SK-N-SH (cell line): ENCODE results near the gene FLRT2. TPM values are rescaled to one million over a fixed set of nuclear protein-coding genes. Genes with fewer than 3 reads are reported as not detected.

Source experiments
- CTCF ChIA-PET: fragments of 300-600, 350-600 bp; formaldehyde crosslinking; extraction: SDS; loops from one replicate; lab custom pipeline; 2021; lab: Yijun Ruan, JAX
- POLR2A ChIA-PET: fragments of 350-600 bp; sonication (Branson Sonifier 250); formaldehyde crosslinking; extraction: SDS; loops from one replicate; lab custom pipeline; 2020; ENCODE audit warnings: antibody characterized with exemption, inconsistent platforms; lab: Yijun Ruan, JAX
- DNase-seq: peaks from one replicate; pipeline ENCODE4 v3.0.0; 2012
- H2AFZ ChIP-seq: fragments of 200-600 bp; sonication (generic); 2 replicates; pipeline ENCODE4 v1.8.1; 2016; ENCODE audit warnings: antibody characterized with exemption, mild to moderate bottlenecking, low read depth
- H3F3A ChIP-seq: fragments of 200-600 bp; sonication (generic); replicated peaks from 2 replicates; pipeline ENCODE3; 2016; ENCODE audit warnings: antibody characterized with exemption, mild to moderate bottlenecking; ENCODE audit not compliant: insufficient read depth
- H3K27ac ChIP-seq, 2 experiments: fragments of 200-500 bp in 1 of 2; fragments of 200-600 bp in 1 of 2; sonication (Bioruptor generic) in 1 of 2; sonication (generic), shearing (Covaris generic) in 1 of 2; 2 replicates each; pipeline versions ENCODE4 v1.5.1 to v1.6.1; 2014 to 2016; ENCODE audit warnings: low read depth in 2 of 2, inconsistent platforms in 1 of 2, low read length in 1 of 2, mild to moderate bottlenecking in 1 of 2, mixed read lengths in 1 of 2
- H3K27me3 ChIP-seq: fragments of 200-600 bp; sonication (generic), shearing (Covaris generic); 2 replicates; pipeline ENCODE4 v1.6.1; 2016; ENCODE audit warnings: mixed run types; ENCODE audit not compliant: insufficient read depth
- H3K36me3 ChIP-seq, 2 experiments: fragments of 200-500 bp in 1 of 2; fragments of 200-600 bp in 1 of 2; sonication (Bioruptor generic) in 1 of 2; sonication (generic) in 1 of 2; replicated peaks in 1 of 2; 2 replicates each; pipeline versions ENCODE3 to v1.5.1; 2014 to 2016; ENCODE audit warnings: low read length in 1 of 2, mild to moderate bottlenecking in 1 of 2; ENCODE audit not compliant: insufficient read depth in 2 of 2, control insufficient read depth in 1 of 2
- H3K4me1 ChIP-seq, 2 experiments: fragments of 200-500 bp in 1 of 2; fragments of 200-600 bp in 1 of 2; sonication (Bioruptor generic) in 1 of 2; sonication (generic), shearing (Covaris generic) in 1 of 2; 2 replicates each; pipeline versions ENCODE4 v1.5.1 to v1.6.1; 2014 to 2016; ENCODE audit warnings: low read depth in 1 of 2, low read length in 1 of 2, mixed run types in 1 of 2; ENCODE audit not compliant: insufficient read depth in 2 of 2, control insufficient read depth in 1 of 2
- H3K4me2 ChIP-seq: fragments of 200-600 bp; sonication (generic), shearing (Covaris generic); 2 replicates; pipeline ENCODE4 v1.6.1; 2017; ENCODE audit warnings: mixed run types
- H3K4me3 ChIP-seq, 2 experiments: fragments of 200-500 bp in 1 of 2; fragments of 200-600 bp in 1 of 2; sonication (Bioruptor generic) in 1 of 2; sonication (generic), shearing (Covaris generic) in 1 of 2; 2 replicates each; pipeline versions ENCODE4 v1.5.1 to v1.8.1; 2014 to 2016; ENCODE audit warnings: low read depth in 2 of 2, inconsistent platforms in 1 of 2, low read length in 1 of 2, mild to moderate bottlenecking in 1 of 2, mixed read lengths in 1 of 2, moderate library complexity in 1 of 2
- H3K79me2 ChIP-seq: fragments of 200-600 bp; sonication (generic); 2 replicates; pipeline ENCODE4 v1.8.1; 2017; ENCODE audit warnings: mild to moderate bottlenecking; ENCODE audit not compliant: insufficient read depth
- H3K9ac ChIP-seq: fragments of 200-600 bp; sonication (generic); 2 replicates; pipeline ENCODE4 v1.6.1; 2017; ENCODE audit warnings: mixed run types
- H3K9me2 ChIP-seq: fragments of 200-600 bp; sonication (generic); 2 replicates; pipeline ENCODE4 v1.6.1; 2017; ENCODE audit warnings: mixed run types
- H3K9me3 ChIP-seq: fragments of 200-600 bp; sonication (generic); 2 replicates; pipeline ENCODE4 v1.6.1; 2017; ENCODE audit warnings: mixed run types, mild to moderate bottlenecking, moderate library complexity
- H4K20me1 ChIP-seq: fragments of 200-600 bp; sonication (generic); 2 replicates; pipeline ENCODE4 v1.6.1; 2017; ENCODE audit warnings: mild to moderate bottlenecking, mixed run types; ENCODE audit not compliant: insufficient read depth
- ELF1 ChIP-seq: IDR thresholded peaks from 2 replicates; pipeline ENCODE4 v1.4.0; 2012
- EP300 ChIP-seq, 2 experiments: IDR thresholded peaks; 2 replicates each; pipeline versions ENCODE4 v1.4.0 to v1.6.1; 2012; ENCODE audit warnings: borderline replicate concordance in 1 of 2, low read depth in 1 of 2, low read length in 1 of 2
- FOSL2 ChIP-seq: IDR thresholded peaks from 2 replicates; pipeline ENCODE4 v1.4.0; 2012; ENCODE audit warnings: low read depth, mild to moderate bottlenecking, moderate library complexity, borderline replicate concordance
- GABPA ChIP-seq: IDR thresholded peaks from 2 replicates; pipeline ENCODE4 v1.4.0; 2012; ENCODE audit warnings: low read depth, mild to moderate bottlenecking
- MAX ChIP-seq: IDR thresholded peaks from 2 replicates; pipeline ENCODE4 v1.4.0; 2012; ENCODE audit warnings: low read depth
- MXI1 ChIP-seq: IDR thresholded peaks from 2 replicates; pipeline ENCODE4 v1.6.1; 2012; ENCODE audit warnings: mild to moderate bottlenecking, low read depth, low read length, improper control_type of control experiment
- NFIC ChIP-seq: IDR thresholded peaks from 2 replicates; pipeline ENCODE4 v1.4.0; 2012; ENCODE audit warnings: borderline replicate concordance
- PBX3 ChIP-seq: IDR thresholded peaks from 2 replicates; pipeline ENCODE4; 2012
- RCOR1 ChIP-seq: fragments of 150-350 bp; IDR thresholded peaks from 2 replicates; pipeline ENCODE4 v1.6.1; 2017; ENCODE audit warnings: antibody characterized with exemption, low read length
- SIN3A ChIP-seq: IDR thresholded peaks from 2 replicates; pipeline ENCODE4 v1.6.1; 2012; ENCODE audit warnings: low read depth, mild to moderate bottlenecking, low read length, moderate library complexity, borderline replicate concordance
- SMC3 ChIP-seq: IDR thresholded peaks from 2 replicates; pipeline ENCODE4 v1.6.1; 2012; ENCODE audit warnings: low read depth, low read length, improper control_type of control experiment
- TCF12 ChIP-seq: IDR thresholded peaks from 2 replicates; pipeline ENCODE4 v1.4.0; 2012
- ZBTB33 ChIP-seq: IDR thresholded peaks from 2 replicates; pipeline ENCODE4 v1.4.0; 2012; ENCODE audit warnings: low read depth, borderline replicate concordance
- WGBS: methylation state at CpG from one replicate; pipeline ENCODE4 v1.1.6; 2017; ENCODE audit warnings: low lambda C conversion rate; 5-methylcytosine and 5-hydroxymethylcytosine counted together
- polyA plus RNA-seq, 3 experiments: library from polyadenylated mRNA; depleted of rRNA; stranded (reverse); fragments of >200 nt; gene quantifications; 2 replicates each; pipeline ENCODE4 v1.2.3, GENCODE V29; 2012

FLRT2 gene
- polyA plus RNA-seq, 1 of the 3 experiments (the other 2 are of a cell fraction), result 10.8 TPM

GRCh38 chr14:85607651-85608081 lies 77.7 kb downstream of the FLRT2 start:
- H3K79me2 ChIP-seq, result peaks cover 11% of the 10 kb centered on the region; the same call in 1 of the 2 replicates
- H3K36me3 ChIP-seq, result no peaks in the 10 kb centered on the region
- H3K4me2 ChIP-seq, result peak overlapping the region; percentile 0; the same call in 1 of the 2 replicates
- WGBS, result 22% methylated on average over 3 of the region's 3 CpGs
- H4K20me1 ChIP-seq, result no peaks in the 10 kb centered on the region
- peak overlapping the region in 1 of 2 experiments; percentile 60; a peak in 2 of 4 replicates for H3K27ac ChIP-seq
- ChIA-PET POLR2A (no interaction called here), CTCF (no interaction called here)
- no peak for TF ChIP-seq ELF1
- TF ChIP-seq ZBTB33, result no peak
- TF ChIP-seq FOSL2, result peak; percentile 7; the same call in 1 of the 2 replicates
- peaks cover 10% of the 10 kb centered on the region for H3F3A ChIP-seq
- peaks cover 0 to 10% of the 10 kb centered on the region in 2 experiments; a peak in 1 of 4 replicates for H3K4me1 ChIP-seq
- no peaks in the 10 kb centered on the region for H3K9me2 ChIP-seq
- no peak overlapping the region for H3K4me3 ChIP-seq
- peak overlapping the region; percentile 4; the same call in 1 of the 2 replicates for H3K9ac ChIP-seq
- no peak for DNase-seq
- no peak overlapping the region for H2AFZ ChIP-seq
- no peaks in the 10 kb centered on the region for H3K9me3 ChIP-seq
- H3K27me3 ChIP-seq, result no peaks in the 10 kb centered on the region

GRCh38 chr14:85613496-85613895 lies 83.6 kb downstream of the FLRT2 start:
- Histone ChIP-seq H3K9ac (no peak overlapping the region), H3K79me2 (peaks cover 21% of the 10 kb centered on the region; the same call in 1 of the 2 replicates), H3K36me3 (no peaks in the 10 kb centered on the region), H3F3A (peaks cover 5% of the 10 kb centered on the region), H3K4me3 (no peak overlapping the region), H4K20me1 (no peaks in the 10 kb centered on the region), H3K4me1 (peaks cover 0 to 8% of the 10 kb centered on the region in 2 experiments; a peak in 1 of 4 replicates)
- ChIA-PET CTCF (no interaction called here), POLR2A (no interaction called here)
- no peak for DNase-seq
- TF ChIP-seq SIN3A (no peak), SMC3 (no peak), GABPA (no peak), MAX (no peak), PBX3 (no peak), NFIC (no peak), EP300 (IDR thresholded peaks at IDR 0.05; ENCODE audit: borderline replicate concordance in 1 of 2, low read depth in 1 of 2, low read length in 1 of 2) (no peak), TCF12 (no peak), ELF1 (no peak), RCOR1 (no peak), MXI1 (no peak)
- TF ChIP-seq, all 33 proteins: peak for 0
- WGBS, result 70% methylated on average over 5 of the region's 5 CpGs
- no peaks in the 10 kb centered on the region for H3K9me3 ChIP-seq
- no peaks in the 10 kb centered on the region for H3K9me2 ChIP-seq
- H3K27ac ChIP-seq, result no peak overlapping the region
- no peaks in the 10 kb centered on the region for H3K27me3 ChIP-seq
- H3K4me2 ChIP-seq, result no peak overlapping the region
- no peak overlapping the region for H2AFZ ChIP-seq
